GM12878 (cell line): ENCODE data around the gene CHST2. TPM values are rescaled to one million over a fixed set of nuclear protein-coding genes. Genes with fewer than 3 reads are reported as not detected.

Experiments used
- ATAC-seq: fragments of 200-7000 bp; cut with Tn5 transposase; 3 replicates; pipeline ENCODE4 v1.9.1; 2020; ENCODE audit warnings: mild to moderate bottlenecking, moderate library complexity
- BruUV-seq: library from RNA; stranded (reverse); fragments of 400-500 nt; replicated peaks from 2 replicates; lab custom pipeline; 2021; lab: Mats Ljungman, UMichigan
- CTCF ChIA-PET: fragments of 300-600 bp; sonication (Branson Sonifier 250); formaldehyde crosslinking; extraction: SDS; loops from one replicate; lab custom pipeline; 2021; ENCODE audit warnings: inconsistent platforms; lab: Yijun Ruan, JAX
- POLR2A ChIA-PET: fragments of 350-600 bp; formaldehyde crosslinking; extraction: SDS; loops from one replicate; lab custom pipeline; 2021; ENCODE audit warnings: inconsistent platforms; lab: Charles Lee
- RAD21 ChIA-PET: fragments of 300-600 bp; sonication (Branson Sonifier 250); formaldehyde crosslinking; loops from one replicate; lab custom pipeline; 2023; ENCODE audit warnings: antibody characterized with exemption; ENCODE audit not compliant: unreplicated experiment; lab: Charles Lee
- SMC1A ChIA-PET: fragments of 300-600 bp; sonication (Branson Sonifier 250); formaldehyde crosslinking; loops from one replicate; lab custom pipeline; 2023; ENCODE audit not compliant: unreplicated experiment, uncharacterized antibody; lab: Charles Lee
- DNase-seq: peaks from one replicate; pipeline ENCODE4 v3.0.0-alpha.2; 2011; ENCODE audit warnings: low read depth, low spot score
- FAIRE-seq: peaks from 3 replicates; lab custom pipeline; 2011; peaks lifted over from hg19 to GRCh38; lab: Jason Lieb, UNC
- H2AFZ ChIP-seq: 2 replicates; pipeline ENCODE4 v1.6.0; 2011; ENCODE audit warnings: low read depth, low read length, control low read depth; ENCODE audit not compliant: control insufficient read depth
- H3K27ac ChIP-seq: 2 replicates; pipeline ENCODE4 v1.5.1; 2011; ENCODE audit warnings: control low read depth; ENCODE audit not compliant: control insufficient read depth, insufficient read depth
- H3K27me3 ChIP-seq, 2 experiments: replicated peaks in 1 of 2; 2 replicates each; pipeline versions ENCODE4 v1.6.0 to v1.6.1; 2011; ENCODE audit warnings: low read length in 1 of 2; ENCODE audit not compliant: control insufficient read depth in 2 of 2, insufficient read depth in 2 of 2
- H3K36me3 ChIP-seq, 2 experiments: 2 replicates each; pipeline ENCODE4 v1.5.1; 2011; ENCODE audit warnings: low read length in 1 of 2; ENCODE audit not compliant: control insufficient read depth in 2 of 2, insufficient read depth in 2 of 2
- H3K4me1 ChIP-seq: 2 replicates; pipeline ENCODE4 v1.6.1; 2011; ENCODE audit warnings: mild to moderate bottlenecking, low read length, moderate library complexity, mixed read lengths; ENCODE audit not compliant: control insufficient read depth, insufficient read depth
- H3K4me2 ChIP-seq: 2 replicates; pipeline ENCODE4 v1.6.0; 2011; ENCODE audit warnings: control low read depth; ENCODE audit not compliant: control insufficient read depth, insufficient read depth
- H3K4me3 ChIP-seq: fragments of 200-600 bp; sonication (generic); 2 replicates; pipeline ENCODE4 v1.5.1; 2016
- H3K79me2 ChIP-seq: 2 replicates; pipeline ENCODE4 v1.6.0; 2011; ENCODE audit warnings: low read length; ENCODE audit not compliant: control insufficient read depth, insufficient read depth
- H3K9ac ChIP-seq: 2 replicates; pipeline ENCODE4 v1.8.0; 2011; ENCODE audit warnings: low read length, control low read depth, mixed read lengths; ENCODE audit not compliant: control insufficient read depth, insufficient read depth
- H3K9me3 ChIP-seq: replicated peaks from 3 replicates; pipeline ENCODE4 v1.5.1; 2011; ENCODE audit warnings: mild to moderate bottlenecking, low read length; ENCODE audit not compliant: control insufficient read depth, insufficient read depth
- H4K20me1 ChIP-seq: 2 replicates; pipeline ENCODE4 v1.6.0; 2011; ENCODE audit not compliant: control insufficient read depth, insufficient read depth
- BACH1 ChIP-seq: fragments of 450-650 bp; IDR thresholded peaks from 2 replicates; pipeline ENCODE4 v1.6.1; 2017; ENCODE audit warnings: mild to moderate bottlenecking, borderline replicate concordance
- CBFB ChIP-seq: IDR thresholded peaks from 2 replicates; pipeline ENCODE4 v1.6.1; 2016; ENCODE audit warnings: antibody characterized with exemption, low read depth
- CREB1 ChIP-seq: IDR thresholded peaks from 2 replicates; pipeline ENCODE4 v1.6.1; 2012; ENCODE audit warnings: low read depth, mild to moderate bottlenecking, inconsistent platforms
- FOXM1 ChIP-seq: IDR thresholded peaks from 2 replicates; pipeline ENCODE4 v1.6.1; 2012; ENCODE audit warnings: low read depth, mild to moderate bottlenecking, inconsistent platforms, low read length, moderate library complexity
- HDAC2 ChIP-seq: fragments of 200-600 bp; sonication (generic); IDR thresholded peaks from 2 replicates; pipeline ENCODE4 v1.6.1; 2017
- JUND ChIP-seq: IDR thresholded peaks from 2 replicates; pipeline ENCODE4 v1.6.1; 2012; ENCODE audit warnings: low read depth, mild to moderate bottlenecking, low read length, improper control_type of control experiment, moderate library complexity
- MXI1 ChIP-seq: fragments of 150-350 bp; IDR thresholded peaks from 2 replicates; pipeline ENCODE4 v1.6.1; 2011; ENCODE audit warnings: low read depth, mild to moderate bottlenecking, inconsistent platforms, low read length, improper control_type of control experiment
- NFXL1 ChIP-seq: fragments of 450-650 bp; IDR thresholded peaks from 2 replicates; pipeline ENCODE4 v1.6.1; 2017; ENCODE audit warnings: antibody characterized with exemption, mild to moderate bottlenecking, borderline replicate concordance
- RAD21 ChIP-seq: IDR thresholded peaks from 2 replicates; pipeline ENCODE4 v1.6.1; 2011; ENCODE audit warnings: mild to moderate bottlenecking, low read depth, low read length, moderate library complexity; ENCODE audit not compliant: insufficient read depth
- RBBP5 ChIP-seq: fragments of 200-600 bp; sonication (generic); conservative IDR thresholded peaks from 2 replicates; pipeline ENCODE4 v1.6.1; 2016
- RELA ChIP-seq: fragments of 450-650 bp; IDR thresholded peaks from 2 replicates; pipeline ENCODE4 v1.8.0; 2014; ENCODE audit warnings: borderline replicate concordance; ENCODE audit not compliant: partially characterized antibody
- SP1 ChIP-seq: IDR thresholded peaks from one replicate; pipeline ENCODE4 v1.6.1; 2011; ENCODE audit warnings: low read depth, low read length
- TBL1XR1 ChIP-seq: IDR thresholded peaks from 2 replicates; pipeline ENCODE4 v1.6.1; 2012; ENCODE audit warnings: low read depth, low read length, improper control_type of control experiment
- YBX1 ChIP-seq: fragments of 450-650 bp; IDR thresholded peaks from 2 replicates; pipeline ENCODE4 v1.6.1; 2016; ENCODE audit warnings: antibody characterized with exemption
- ZBED1 ChIP-seq: IDR thresholded peaks from 2 replicates; pipeline ENCODE4 v1.6.1; 2016; ENCODE audit warnings: borderline replicate concordance
- WGBS: methylation state at CpG from one replicate; pipeline ENCODE4 v1.1.6; 2016; ENCODE audit warnings: low lambda C conversion rate; ENCODE audit not compliant: insufficient replicate concordance, insufficient coverage; ENCODE audit errors: missing lambda C conversion rate; 5-methylcytosine and 5-hydroxymethylcytosine counted together
- in situ Hi-C: fragments of 300-500 bp; cut with MboI; formaldehyde crosslinking; loops from 9 replicates; pipeline ENCODE4 v1.14.3; 2018; ENCODE audit warnings: mixed read lengths
- intact Hi-C: fragments of 100-400 bp; cut with micrococcal nuclease; formaldehyde crosslinking; loops from one replicate; pipeline ENCODE4 v1.14.2; 2022; ENCODE audit not compliant: unreplicated experiment
- polyA plus RNA-seq, 11 experiments: library from polyadenylated mRNA; depleted of rRNA in 4 of 11; unstranded in 6 of 11; stranded (reverse) in 5 of 11; fragments of >200 nt; fragmentation: Nextera tagmentation in 4 of 11; fragmentation: Illumina TruSeq in 1 of 11; extraction: Ambion mirVana in 4 of 11; extraction: Trizol in 1 of 11; gene quantifications; 1 replicate in 1 of 11; 2 replicates in 10 of 11; pipeline versions ENCODE4 v1.2.1 to v1.2.3, GENCODE V29; 2011 to 2016; ENCODE audit warnings: inconsistent platforms in 2 of 11, missing spikeins in 2 of 11, low read depth in 1 of 11
- total RNA-seq, 4 experiments: library from RNA; depleted of rRNA in 3 of 4; stranded (reverse); fragments of >200 nt in 3 of 4; fragmentation: Illumina TruSeq in 1 of 4; extraction: Trizol in 1 of 4; gene quantifications; 2 replicates each; pipeline versions ENCODE4 v1.2.1 to v1.2.3, GENCODE V29; 2013 to 2021
- TF ChIP-seq, protein P1 (sequence below): fragments of 150-350 bp; IDR thresholded peaks from 2 replicates; pipeline ENCODE4 v1.6.1; 2016; ENCODE audit warnings: low read depth, low read length

CHST2 gene
- total and polyA plus RNA-seq, 10 of the 15 experiments (the other 5 are each of a cell fraction or from before 2014, with no cell fraction given) = 1.6 to 37.2 (median 8.8) TPM

GRCh38 chr3:143070977-143071551 lies 48.5 kb upstream of the CHST2 start:
- in situ Hi-C loops = no loop called here
- intact Hi-C loops = no loop called here
- DNase-seq (no peak), ATAC-seq (no peak), FAIRE-seq (no peak)
- RAD21 ChIA-PET = no interaction called here
- 100% methylated on average over 3 of the region's 3 CpGs for WGBS
- no peaks in the 10 kb centered on the region for H3K36me3 ChIP-seq
- no TSS peak for BruUV-seq
- no peaks in the 10 kb centered on the region for H3K4me1 ChIP-seq
- no peaks in the 10 kb centered on the region; the same call in 2 of the 3 replicates for H3K9me3 ChIP-seq
- no peak overlapping the region for H3K27ac ChIP-seq
- no peak for TF ChIP-seq FOXM1
- TF ChIP-seq HDAC2 = no peak
- no peak for TF ChIP-seq YBX1
- no peak for TF ChIP-seq CREB1
- TF ChIP-seq RAD21 = no peak
- no peak for TF ChIP-seq RELA
- no peak for TF ChIP-seq MXI1
- no peak for TF ChIP-seq SP1
- no peak for TF ChIP-seq BACH1
- TF ChIP-seq RBBP5 = no peak
- TF ChIP-seq CBFB = no peak
- no peak for TF ChIP-seq ZBED1
- TF ChIP-seq NFXL1 = no peak
- TF ChIP-seq, protein P1, sequence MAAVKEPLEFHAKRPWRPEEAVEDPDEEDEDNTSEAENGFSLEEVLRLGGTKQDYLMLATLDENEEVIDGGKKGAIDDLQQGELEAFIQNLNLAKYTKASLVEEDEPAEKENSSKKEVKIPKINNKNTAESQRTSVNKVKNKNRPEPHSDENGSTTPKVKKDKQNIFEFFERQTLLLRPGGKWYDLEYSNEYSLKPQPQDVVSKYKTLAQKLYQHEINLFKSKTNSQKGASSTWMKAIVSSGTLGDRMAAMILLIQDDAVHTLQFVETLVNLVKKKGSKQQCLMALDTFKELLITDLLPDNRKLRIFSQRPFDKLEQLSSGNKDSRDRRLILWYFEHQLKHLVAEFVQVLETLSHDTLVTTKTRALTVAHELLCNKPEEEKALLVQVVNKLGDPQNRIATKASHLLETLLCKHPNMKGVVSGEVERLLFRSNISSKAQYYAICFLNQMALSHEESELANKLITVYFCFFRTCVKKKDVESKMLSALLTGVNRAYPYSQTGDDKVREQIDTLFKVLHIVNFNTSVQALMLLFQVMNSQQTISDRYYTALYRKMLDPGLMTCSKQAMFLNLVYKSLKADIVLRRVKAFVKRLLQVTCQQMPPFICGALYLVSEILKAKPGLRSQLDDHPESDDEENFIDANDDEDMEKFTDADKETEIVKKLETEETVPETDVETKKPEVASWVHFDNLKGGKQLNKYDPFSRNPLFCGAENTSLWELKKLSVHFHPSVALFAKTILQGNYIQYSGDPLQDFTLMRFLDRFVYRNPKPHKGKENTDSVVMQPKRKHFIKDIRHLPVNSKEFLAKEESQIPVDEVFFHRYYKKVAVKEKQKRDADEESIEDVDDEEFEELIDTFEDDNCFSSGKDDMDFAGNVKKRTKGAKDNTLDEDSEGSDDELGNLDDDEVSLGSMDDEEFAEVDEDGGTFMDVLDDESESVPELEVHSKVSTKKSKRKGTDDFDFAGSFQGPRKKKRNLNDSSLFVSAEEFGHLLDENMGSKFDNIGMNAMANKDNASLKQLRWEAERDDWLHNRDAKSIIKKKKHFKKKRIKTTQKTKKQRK = no peak
- TF ChIP-seq TBL1XR1 = no peak
- TF ChIP-seq JUND = no peak
- POLR2A ChIA-PET = no interaction called here
- no peaks in the 10 kb centered on the region for H3K27me3 ChIP-seq
- CTCF ChIA-PET = interaction anchor here (1.0 kb wide), 1 partner anchor 31 kb away, joined by 3 read pairs; no protein-coding TSS in a partner anchor
- H3K4me2 ChIP-seq = no peak overlapping the region
- H3K79me2 ChIP-seq = no peaks in the 10 kb centered on the region
- H3K4me3 ChIP-seq = no peak overlapping the region
- H3K9ac ChIP-seq = no peak overlapping the region
- H4K20me1 ChIP-seq = no peaks in the 10 kb centered on the region
- H2AFZ ChIP-seq = no peak overlapping the region
- SMC1A ChIA-PET = interaction anchor here (1.9 kb wide), 1 partner anchor 10 kb away, joined by 7 read pairs; no protein-coding TSS in a partner anchor
